Ovary (tissue), 9 donors: ENCODE measurements around the gene ENO1. TPM values are rescaled to one million over a fixed set of nuclear protein-coding genes. Genes with fewer than 3 reads are reported as not detected.
A peak's percentile ranks its signal among the peaks of the same experiment; 100 is the strongest.

ENCODE experiments used
- DNase-seq, 5 donors: peaks; one replicate each; pipeline ENCODE4 v3.0.0-alpha.2; 2019 to 2020
- H3K27ac ChIP-seq, 2 donors: fragments of 200-600 bp; one replicate each; pipeline versions ENCODE4 v1.5.1 to v1.8.0; 2019 to 2022
- H3K27me3 ChIP-seq: fragments of 200-600 bp; one replicate; pipeline ENCODE4 v1.8.0; 2022
- H3K36me3 ChIP-seq: fragments of 200-600 bp; sonication (generic); one replicate; pipeline ENCODE4 v1.5.1; 2019
- H3K4me1 ChIP-seq: one replicate; pipeline ENCODE4 v1.8.1; 2013; ENCODE audit warnings: mild to moderate bottlenecking, moderate library complexity; ENCODE audit not compliant: insufficient read depth
- H3K4me3 ChIP-seq: fragments of 200-600 bp; sonication (generic); one replicate; pipeline ENCODE4 v1.5.1; 2017
- H3K9me3 ChIP-seq, 2 donors: fragments of 200-600 bp in 1 of 2; sonication (generic) in 1 of 2; one replicate each; pipeline versions ENCODE4 v1.5.1 to v1.8.1; 2013 to 2019; ENCODE audit warnings: mild to moderate bottlenecking in 1 of 2, moderate library complexity in 1 of 2
- CTCF ChIP-seq, 3 donors: fragments of 450-650 bp in 2 of 3; fragments of 200-600 bp in 1 of 3; IDR thresholded peaks; one replicate each; pipeline versions ENCODE4 v1.5.1 to v1.8.0; 2016 to 2022; ENCODE audit warnings: antibody characterized with exemption in 3 of 3, mild to moderate bottlenecking in 1 of 3
- EP300 ChIP-seq: sonication (generic); formaldehyde crosslinking; IDR thresholded peaks from one replicate; pipeline ENCODE4 v1.6.1; 2017; ENCODE audit warnings: antibody characterized with exemption
- POLR2A ChIP-seq: fragments of 450-650 bp; IDR thresholded peaks from one replicate; pipeline ENCODE4 v1.6.1; 2017; ENCODE audit warnings: antibody characterized with exemption, mild to moderate bottlenecking, moderate library complexity
- WGBS, 3 donors: extraction: QIAGEN DNeasy Blood & Tissue Kit in 1 of 3; methylation state at CpG; one replicate each; pipeline versions ENCODE4 v1.1.5 to v1.1.7; 2013 to 2017; 5-methylcytosine and 5-hydroxymethylcytosine counted together
- intact Hi-C, 4 donors: fragments of 100-400 bp; cut with DNase I; formaldehyde crosslinking; loops; one replicate each; pipeline versions ENCODE4 v1.11.0 to v1.15.1; 2022 to 2023
- polyA plus RNA-seq, 2 donors: library from polyadenylated mRNA; stranded (reverse); fragments of 200-250 nt in 1 of 2; fragments of 350-450 nt in 1 of 2; fragmentation: Illumina TruSeq in 1 of 2; extraction: RNeasy Lipid Tissue Mini Kit (QIAGEN cat#74804) in 1 of 2; gene quantifications; one replicate each; pipeline ENCODE4 v1.2.3, GENCODE V29; 2013 to 2014
- total RNA-seq, 7 donors: library from RNA; depleted of rRNA in 2 of 7; stranded (reverse); fragments of >200 nt in 2 of 7; fragmentation: NEBNext Ultra II Directional in 3 of 7; extraction: Animal tissue kit (Norgen Biotek cat#: 25700) in 3 of 7; gene quantifications; one replicate each; pipeline versions ENCODE4 v1.1.0 to v1.2.4, GENCODE V29; 2016 to 2023
- donor health status: DM: no; HTN: no; CAD: no; lungs with moderate emphysema.
- donor health status: DM: no; HTN: no; CAD: no.
- donor health status: Bipolar disorder and iron deficiency.
- donor health status: DM: yes; HTN: yes; CAD: no.
- donor health status: DM: no; HTN: no; CAD: no.
- donor health status: DM: yes; HTN: yes; CAD: no.

ENO1 gene
- total and polyA plus RNA-seq, 9 donors = 158 to 569 (median 404) TPM

DNA sequence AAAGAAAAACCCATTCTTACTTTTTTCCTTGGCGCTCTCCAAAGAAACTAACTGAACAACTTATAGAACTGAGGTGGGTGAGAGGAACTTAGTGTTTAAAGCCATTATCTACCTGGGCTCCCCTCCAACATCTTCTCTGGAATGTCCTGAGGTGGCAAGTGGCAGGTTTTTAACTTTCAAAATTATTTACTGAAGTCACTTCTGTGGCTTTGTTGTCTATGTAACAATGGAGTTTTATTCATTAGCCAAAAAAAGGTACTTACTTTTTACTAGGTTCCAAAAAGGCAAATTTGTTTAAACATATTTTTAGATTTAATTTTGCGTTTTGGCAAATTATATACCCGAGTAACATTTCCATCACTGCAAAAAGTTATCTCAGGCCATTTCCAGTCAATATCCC lies 2.4 kb downstream of the ENO1 start:
- Histone ChIP-seq H3K36me3 (no peaks in the 10 kb centered on the region), H3K9me3 (no peaks in the 10 kb centered on the region), H3K4me3 (no peak overlapping the region), H3K4me1 (peaks cover 10% of the 10 kb centered on the region), H3K27ac (no peak overlapping the region), H3K27me3 (no peaks in the 10 kb centered on the region)
- TF ChIP-seq POLR2A (no peak), EP300 (no peak), CTCF (IDR thresholded peaks at IDR 0.05) (no peak)
- intact Hi-C loops = no loop called here
- 64 to 73% (median 67%) methylated on average over 3 of the region's 3 CpGs for WGBS, 3 donors
- DNase-seq = no peak

GRCh38 chr1:8875216-8875861 lies 3.1 kb downstream of the ENO1 start:
- no peak overlapping the region for H3K27ac ChIP-seq
- no peaks in the 10 kb centered on the region for H3K9me3 ChIP-seq
- no peak for TF ChIP-seq POLR2A
- TF ChIP-seq CTCF (IDR thresholded peaks at IDR 0.05) = no peak
- TF ChIP-seq EP300 = no peak
- H3K36me3 ChIP-seq = no peaks in the 10 kb centered on the region
- H3K4me3 ChIP-seq = no peak overlapping the region
- intact Hi-C loops = no loop called here
- peaks cover 10% of the 10 kb centered on the region for H3K4me1 ChIP-seq
- WGBS, 3 donors = 53 to 54% (median 54%) methylated on average over 7 of the region's 7 CpGs
- no peak for DNase-seq
- H3K27me3 ChIP-seq = no peaks in the 10 kb centered on the region

DNA sequence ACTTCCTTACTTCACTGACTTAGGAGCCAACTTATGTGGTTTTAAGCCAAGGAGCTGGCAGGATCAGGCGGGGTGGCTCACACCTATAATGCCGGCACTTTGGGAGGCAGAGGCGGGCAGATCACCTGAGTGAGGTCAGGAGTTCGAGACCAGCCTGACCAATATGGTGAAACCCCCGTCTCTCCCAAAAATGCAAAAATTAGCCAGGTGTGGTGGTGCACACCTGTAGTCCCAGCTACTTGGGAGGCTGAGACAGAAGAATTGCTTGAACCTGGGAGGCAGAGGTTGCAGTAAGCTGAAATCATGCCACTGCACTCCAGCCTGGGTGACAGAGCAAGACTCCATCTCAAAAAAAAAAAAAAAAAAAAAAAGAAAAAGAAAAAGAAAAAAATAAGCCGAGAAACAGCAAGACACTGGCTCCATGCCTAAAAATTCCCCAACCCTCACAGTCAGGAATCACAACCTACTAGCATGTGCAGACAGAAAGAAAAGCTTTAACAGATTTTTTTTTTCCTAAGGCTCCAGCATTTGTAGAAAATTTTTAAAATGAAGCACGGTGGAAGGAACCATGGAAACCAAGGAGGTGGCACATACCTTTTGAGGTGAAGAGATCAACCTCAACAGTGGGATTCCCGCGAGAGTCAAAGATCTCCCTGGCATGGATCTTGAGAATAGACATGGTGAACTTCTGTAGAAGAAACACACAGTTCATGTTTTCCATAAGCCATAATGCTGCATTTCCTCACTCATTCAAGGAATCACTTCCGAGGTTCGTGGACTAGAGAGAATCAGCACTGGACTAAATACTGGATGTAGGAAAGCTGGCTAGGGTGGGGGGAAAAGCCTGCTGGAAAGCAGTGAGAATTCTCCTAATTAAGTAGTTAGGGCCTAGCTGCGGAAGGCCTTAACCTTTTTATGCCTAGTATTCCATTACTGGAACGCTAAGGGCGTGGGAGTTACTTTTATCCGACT lies 4.0 kb downstream of the ENO1 start:
- 59 to 61% (median 61%) methylated on average over 15 of the region's 15 CpGs for WGBS, 3 donors
- Histone ChIP-seq H3K4me3 (no peak overlapping the region), H3K27ac (no peak overlapping the region), H3K9me3 (no peaks in the 10 kb centered on the region), H3K4me1 (peaks cover 10% of the 10 kb centered on the region), H3K36me3 (no peaks in the 10 kb centered on the region), H3K27me3 (no peaks in the 10 kb centered on the region)
- TF ChIP-seq POLR2A (no peak), EP300 (no peak), CTCF (IDR thresholded peaks at IDR 0.05) (no peak)
- DNase-seq = no peak
- intact Hi-C loops = no loop called here

- intact Hi-C loops = no loop called here
- H3K36me3 ChIP-seq = no peaks in the 10 kb centered on the region
- DNase-seq = peak in 4 of 5 donors; percentile 54 to 73 (median 56)
Measured at GRCh38 chr1:8873506-8874229, 4.8 kb downstream of the ENO1 start.

More at GRCh38 chr1:8873506-8874229, 4.8 kb downstream of the ENO1 start:
- Histone ChIP-seq H3K4me1 (peaks cover 10% of the 10 kb centered on the region), H3K27ac (no peak overlapping the region), H3K9me3 (no peaks in the 10 kb centered on the region), H3K27me3 (no peaks in the 10 kb centered on the region), H3K4me3 (no peak overlapping the region)
- TF ChIP-seq CTCF (IDR thresholded peaks at IDR 0.05) = no peak
- TF ChIP-seq POLR2A = no peak
- TF ChIP-seq EP300 = no peak
- 16 to 34% (median 31%) methylated on average over 5 of the region's 5 CpGs for WGBS, 3 donors
